GM12878 (cell line): ENCODE results near the gene TNFRSF1A. TPM values are rescaled to one million over a fixed set of nuclear protein-coding genes. Genes with fewer than 3 reads are reported as not detected.

ENCODE experiments used
- ATAC-seq: fragments of 200-7000 bp; cut with Tn5 transposase; 3 replicates; pipeline ENCODE4 v1.9.1; 2020; ENCODE audit warnings: mild to moderate bottlenecking, moderate library complexity
- BruUV-seq: library from RNA; stranded (reverse); fragments of 400-500 nt; replicated peaks from 2 replicates; lab custom pipeline; 2021; lab: Mats Ljungman, UMichigan
- CTCF ChIA-PET: fragments of 300-600 bp; sonication (Branson Sonifier 250); formaldehyde crosslinking; extraction: SDS; loops from one replicate; lab custom pipeline; 2021; ENCODE audit warnings: inconsistent platforms; lab: Yijun Ruan, JAX
- POLR2A ChIA-PET: fragments of 350-600 bp; formaldehyde crosslinking; extraction: SDS; loops from one replicate; lab custom pipeline; 2021; ENCODE audit warnings: inconsistent platforms; lab: Charles Lee
- RAD21 ChIA-PET: fragments of 300-600 bp; sonication (Branson Sonifier 250); formaldehyde crosslinking; loops from one replicate; lab custom pipeline; 2023; ENCODE audit warnings: antibody characterized with exemption; ENCODE audit not compliant: unreplicated experiment; lab: Charles Lee
- SMC1A ChIA-PET: fragments of 300-600 bp; sonication (Branson Sonifier 250); formaldehyde crosslinking; loops from one replicate; lab custom pipeline; 2023; ENCODE audit not compliant: unreplicated experiment, uncharacterized antibody; lab: Charles Lee
- DNase-seq: peaks from one replicate; pipeline ENCODE4 v3.0.0-alpha.2; 2011; ENCODE audit warnings: low read depth, low spot score
- FAIRE-seq: peaks from 3 replicates; lab custom pipeline; 2011; peaks lifted over from hg19 to GRCh38; lab: Jason Lieb, UNC
- H2AFZ ChIP-seq: 2 replicates; pipeline ENCODE4 v1.6.0; 2011; ENCODE audit warnings: low read depth, low read length, control low read depth; ENCODE audit not compliant: control insufficient read depth
- H3K27ac ChIP-seq: 2 replicates; pipeline ENCODE4 v1.5.1; 2011; ENCODE audit warnings: control low read depth; ENCODE audit not compliant: control insufficient read depth, insufficient read depth
- H3K27me3 ChIP-seq, 2 experiments: replicated peaks in 1 of 2; 2 replicates each; pipeline versions ENCODE4 v1.6.0 to v1.6.1; 2011; ENCODE audit warnings: low read length in 1 of 2; ENCODE audit not compliant: control insufficient read depth in 2 of 2, insufficient read depth in 2 of 2
- H3K36me3 ChIP-seq, 2 experiments: 2 replicates each; pipeline ENCODE4 v1.5.1; 2011; ENCODE audit warnings: low read length in 1 of 2; ENCODE audit not compliant: control insufficient read depth in 2 of 2, insufficient read depth in 2 of 2
- H3K4me1 ChIP-seq: 2 replicates; pipeline ENCODE4 v1.6.1; 2011; ENCODE audit warnings: mild to moderate bottlenecking, low read length, moderate library complexity, mixed read lengths; ENCODE audit not compliant: control insufficient read depth, insufficient read depth
- H3K4me2 ChIP-seq: 2 replicates; pipeline ENCODE4 v1.6.0; 2011; ENCODE audit warnings: control low read depth; ENCODE audit not compliant: control insufficient read depth, insufficient read depth
- H3K4me3 ChIP-seq: fragments of 200-600 bp; sonication (generic); 2 replicates; pipeline ENCODE4 v1.5.1; 2016
- H3K79me2 ChIP-seq: 2 replicates; pipeline ENCODE4 v1.6.0; 2011; ENCODE audit warnings: low read length; ENCODE audit not compliant: control insufficient read depth, insufficient read depth
- H3K9ac ChIP-seq: 2 replicates; pipeline ENCODE4 v1.8.0; 2011; ENCODE audit warnings: low read length, control low read depth, mixed read lengths; ENCODE audit not compliant: control insufficient read depth, insufficient read depth
- H3K9me3 ChIP-seq: replicated peaks from 3 replicates; pipeline ENCODE4 v1.5.1; 2011; ENCODE audit warnings: mild to moderate bottlenecking, low read length; ENCODE audit not compliant: control insufficient read depth, insufficient read depth
- H4K20me1 ChIP-seq: 2 replicates; pipeline ENCODE4 v1.6.0; 2011; ENCODE audit not compliant: control insufficient read depth, insufficient read depth
- CBX5 ChIP-seq: sonication (generic); IDR thresholded peaks from 2 replicates; pipeline ENCODE4 v1.6.1; 2016; ENCODE audit warnings: low read depth, moderate library complexity, mild to moderate bottlenecking, inconsistent platforms
- CHD1 ChIP-seq: IDR thresholded peaks from 2 replicates; pipeline ENCODE4 v1.6.1; 2012; ENCODE audit warnings: low read depth, low read length, improper control_type of control experiment
- CREB1 ChIP-seq: IDR thresholded peaks from 2 replicates; pipeline ENCODE4 v1.6.1; 2012; ENCODE audit warnings: low read depth, mild to moderate bottlenecking, inconsistent platforms
- MYC ChIP-seq: IDR thresholded peaks from 2 replicates; pipeline ENCODE4 v1.6.1; 2011; ENCODE audit warnings: mild to moderate bottlenecking, low read length, moderate library complexity, inconsistent platforms; ENCODE audit not compliant: insufficient read depth, insufficient replicate concordance, insufficient read length, severe bottlenecking
- NFYA ChIP-seq: IDR thresholded peaks from 2 replicates; pipeline ENCODE4 v1.6.1; 2011; ENCODE audit warnings: low read depth, mild to moderate bottlenecking, low read length, improper control_type of control experiment, borderline replicate concordance
- NR2F1 ChIP-seq: fragments of 450-650 bp; conservative IDR thresholded peaks from 2 replicates; pipeline ENCODE4 v1.6.1; 2017; ENCODE audit warnings: mild to moderate bottlenecking
- NRF1 ChIP-seq: conservative IDR thresholded peaks from 2 replicates; pipeline ENCODE4 v1.6.1; 2011; ENCODE audit warnings: mild to moderate bottlenecking, low read depth, low read length, improper control_type of control experiment
- RCOR1 ChIP-seq: conservative IDR thresholded peaks from 2 replicates; pipeline ENCODE4 v1.6.1; 2012; ENCODE audit warnings: low read depth, low read length, improper control_type of control experiment
- SIX5 ChIP-seq: IDR thresholded peaks from 2 replicates; pipeline ENCODE4 v1.6.1; 2011; ENCODE audit warnings: mild to moderate bottlenecking, low read depth, low read length, moderate library complexity; ENCODE audit not compliant: severe bottlenecking
- SUPT20H ChIP-seq: IDR thresholded peaks from 2 replicates; pipeline ENCODE4 v1.6.1; 2011; ENCODE audit warnings: low read depth, mild to moderate bottlenecking, low read length, moderate library complexity, borderline replicate concordance; ENCODE audit not compliant: control insufficient read depth
- TCF12 ChIP-seq: IDR thresholded peaks from 2 replicates; pipeline ENCODE4 v1.6.1; 2011; ENCODE audit warnings: low read depth, mild to moderate bottlenecking, low read length
- WRNIP1 ChIP-seq: IDR thresholded peaks from 2 replicates; pipeline ENCODE4 v1.6.1; 2011; ENCODE audit warnings: low read depth, low read length, improper control_type of control experiment, borderline replicate concordance
- YY1 ChIP-seq: IDR thresholded peaks from 2 replicates; pipeline ENCODE4 v1.6.1; 2011; ENCODE audit warnings: low read depth, mild to moderate bottlenecking, low read length
- WGBS: methylation state at CpG from one replicate; pipeline ENCODE4 v1.1.6; 2016; ENCODE audit warnings: low lambda C conversion rate; ENCODE audit not compliant: insufficient replicate concordance, insufficient coverage; ENCODE audit errors: missing lambda C conversion rate; 5-methylcytosine and 5-hydroxymethylcytosine counted together
- in situ Hi-C: fragments of 300-500 bp; cut with MboI; formaldehyde crosslinking; loops from 9 replicates; pipeline ENCODE4 v1.14.3; 2018; ENCODE audit warnings: mixed read lengths
- intact Hi-C: fragments of 100-400 bp; cut with micrococcal nuclease; formaldehyde crosslinking; loops from one replicate; pipeline ENCODE4 v1.14.2; 2022; ENCODE audit not compliant: unreplicated experiment
- polyA plus RNA-seq, 11 experiments: library from polyadenylated mRNA; depleted of rRNA in 4 of 11; unstranded in 6 of 11; stranded (reverse) in 5 of 11; fragments of >200 nt; fragmentation: Nextera tagmentation in 4 of 11; fragmentation: Illumina TruSeq in 1 of 11; extraction: Ambion mirVana in 4 of 11; extraction: Trizol in 1 of 11; gene quantifications; 1 replicate in 1 of 11; 2 replicates in 10 of 11; pipeline versions ENCODE4 v1.2.1 to v1.2.3, GENCODE V29; 2011 to 2016; ENCODE audit warnings: inconsistent platforms in 2 of 11, missing spikeins in 2 of 11, low read depth in 1 of 11
- total RNA-seq, 4 experiments: library from RNA; depleted of rRNA in 3 of 4; stranded (reverse); fragments of >200 nt in 3 of 4; fragmentation: Illumina TruSeq in 1 of 4; extraction: Trizol in 1 of 4; gene quantifications; 2 replicates each; pipeline versions ENCODE4 v1.2.1 to v1.2.3, GENCODE V29; 2013 to 2021
- TF ChIP-seq, protein P1 (sequence below): IDR thresholded peaks from 2 replicates; pipeline ENCODE4 v1.6.1; 2011; ENCODE audit warnings: low read depth, low read length, improper control_type of control experiment, borderline replicate concordance
- TF ChIP-seq, protein P2 (sequence below): fragments of 450-650 bp; IDR thresholded peaks from 2 replicates; pipeline ENCODE4 v1.6.1; 2017; ENCODE audit warnings: borderline replicate concordance

TNFRSF1A gene
- total and polyA plus RNA-seq, 10 of the 15 experiments (the other 5 are each of a cell fraction or from before 2014, with no cell fraction given): 0.24 to 16.5 (median 13.0) TPM

DNA sequence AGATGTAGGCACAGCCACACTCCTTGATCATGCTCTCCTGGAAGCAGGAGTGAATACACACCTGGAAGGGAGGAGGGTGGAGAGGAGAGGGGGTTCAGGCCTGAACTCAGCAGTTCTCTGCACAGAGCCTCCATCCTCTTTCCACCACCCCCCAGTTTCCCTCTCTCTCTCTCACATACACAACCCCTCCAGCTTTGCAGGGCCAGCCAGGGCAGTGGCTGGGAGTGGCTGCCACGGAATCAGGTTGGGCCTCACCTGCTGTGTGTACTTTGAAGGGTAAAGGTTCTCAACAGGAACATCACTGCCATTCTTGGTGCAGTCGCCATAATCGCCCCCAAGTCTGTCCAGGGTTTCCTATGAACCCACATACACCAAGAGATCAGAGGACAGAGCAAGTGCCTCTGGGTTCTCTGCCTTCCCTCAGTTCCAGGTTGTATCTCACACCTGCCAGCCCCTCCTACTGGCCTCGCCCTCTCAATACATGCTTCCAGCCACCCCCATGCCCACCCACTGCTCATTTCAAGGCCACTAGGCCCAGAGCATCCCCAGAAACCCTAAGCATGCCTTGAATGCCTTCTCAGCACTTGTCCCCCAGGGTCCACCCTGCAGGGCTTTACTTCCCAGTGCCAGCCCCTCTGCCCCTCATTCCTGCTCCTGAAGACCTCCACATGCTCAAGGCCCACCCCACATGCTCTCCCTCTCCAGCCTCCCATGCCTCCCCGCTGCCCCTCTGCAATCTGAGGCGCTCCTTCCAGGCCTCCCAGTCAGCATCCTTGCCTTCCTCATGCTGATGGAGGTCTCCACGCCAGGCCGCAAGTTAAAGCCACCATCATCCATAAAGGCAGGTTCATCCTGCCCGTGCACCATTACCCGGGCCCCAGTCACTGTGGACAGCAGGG lies 12.9 kb upstream of the TNFRSF1A start:
- H3K36me3 ChIP-seq: no peaks in the 10 kb centered on the region
- H3K4me1 ChIP-seq: no peaks in the 10 kb centered on the region
- intact Hi-C loops (no loop called here), in situ Hi-C loops (no loop called here)
- no peak overlapping the region for H3K9ac ChIP-seq
- no peak overlapping the region for H3K4me2 ChIP-seq
- H3K27me3 ChIP-seq: no peaks in the 10 kb centered on the region; a peak in 1 of 4 replicates
- 31% methylated on average over 10 of the region's 10 CpGs for WGBS
- POLR2A ChIA-PET: no interaction called here
- H3K9me3 ChIP-seq: no peaks in the 10 kb centered on the region
- H3K27ac ChIP-seq: no peak overlapping the region
- H3K4me3 ChIP-seq: no peak overlapping the region
- ATAC-seq (no peak; the same call in 1 of the 3 replicates), FAIRE-seq (no peak), DNase-seq (no peak)
- SMC1A ChIA-PET: interaction anchor here (0.9 kb wide), 1 partner anchor 71 kb away, joined by 3 read pairs; no protein-coding TSS in a partner anchor
- CTCF ChIA-PET: interaction anchor here (0.6 to 2.9 kb wide), 5 partner anchors 12 to 221 kb away, joined by 3 to 11 read pairs (median 8); no protein-coding TSS in a partner anchor
- no peak overlapping the region for H2AFZ ChIP-seq
- TF ChIP-seq NRF1: no peak
- no peak for TF ChIP-seq CREB1
- TF ChIP-seq WRNIP1: no peak
- TF ChIP-seq SIX5: no peak
- TF ChIP-seq MYC: no peak
- TF ChIP-seq, protein P1, sequence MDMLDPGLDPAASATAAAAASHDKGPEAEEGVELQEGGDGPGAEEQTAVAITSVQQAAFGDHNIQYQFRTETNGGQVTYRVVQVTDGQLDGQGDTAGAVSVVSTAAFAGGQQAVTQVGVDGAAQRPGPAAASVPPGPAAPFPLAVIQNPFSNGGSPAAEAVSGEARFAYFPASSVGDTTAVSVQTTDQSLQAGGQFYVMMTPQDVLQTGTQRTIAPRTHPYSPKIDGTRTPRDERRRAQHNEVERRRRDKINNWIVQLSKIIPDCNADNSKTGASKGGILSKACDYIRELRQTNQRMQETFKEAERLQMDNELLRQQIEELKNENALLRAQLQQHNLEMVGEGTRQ: no peak
- no peak for TF ChIP-seq TCF12
- TF ChIP-seq SUPT20H: no peak
- TF ChIP-seq, protein P2, sequence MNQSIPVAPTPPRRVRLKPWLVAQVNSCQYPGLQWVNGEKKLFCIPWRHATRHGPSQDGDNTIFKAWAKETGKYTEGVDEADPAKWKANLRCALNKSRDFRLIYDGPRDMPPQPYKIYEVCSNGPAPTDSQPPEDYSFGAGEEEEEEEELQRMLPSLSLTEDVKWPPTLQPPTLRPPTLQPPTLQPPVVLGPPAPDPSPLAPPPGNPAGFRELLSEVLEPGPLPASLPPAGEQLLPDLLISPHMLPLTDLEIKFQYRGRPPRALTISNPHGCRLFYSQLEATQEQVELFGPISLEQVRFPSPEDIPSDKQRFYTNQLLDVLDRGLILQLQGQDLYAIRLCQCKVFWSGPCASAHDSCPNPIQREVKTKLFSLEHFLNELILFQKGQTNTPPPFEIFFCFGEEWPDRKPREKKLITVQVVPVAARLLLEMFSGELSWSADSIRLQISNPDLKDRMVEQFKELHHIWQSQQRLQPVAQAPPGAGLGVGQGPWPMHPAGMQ: no peak
- no peak for TF ChIP-seq NR2F1
- TF ChIP-seq YY1: no peak
- no peak for TF ChIP-seq RCOR1
- TF ChIP-seq CHD1: no peak
- TF ChIP-seq CBX5: no peak
- no peak for TF ChIP-seq NFYA
- BruUV-seq: no TSS peak
- no peaks in the 10 kb centered on the region for H3K79me2 ChIP-seq
- no peaks in the 10 kb centered on the region for H4K20me1 ChIP-seq
- RAD21 ChIA-PET: interaction anchor here (1.4 to 1.6 kb wide), 3 partner anchors 15 to 69 kb away, joined by 3 to 5 read pairs (median 3); no protein-coding TSS in a partner anchor
